Naive thymus-derived CD8-positive, alpha-beta T cell (primary cell): ENCODE results near the gene DNAJC5. TPM values are rescaled to one million over a fixed set of nuclear protein-coding genes. Genes with fewer than 3 reads are reported as not detected.
"Not testable (repeated sequence)": the region's sequence is repeated elsewhere in the genome, so short reads cannot be mapped to it uniquely, and the experiment has no call there.

ENCODE experiments used
- ATAC-seq, 2 donors: fragments of 150-1000 bp; cut with Tn5 transposase in 1 of 2; sonication (Bioruptor Pico), chemical (Tn5 transposase) in 1 of 2; 1 replicate in 1 of 2; 2 replicates in 1 of 2; pipeline ENCODE4 v1.10.0; 2021; ENCODE audit warnings: mild to moderate bottlenecking in 2 of 2, moderate library complexity in 2 of 2
- POLR2A ChIA-PET: fragments of 350-600 bp; sonication (Branson Sonifier 250); formaldehyde crosslinking; loops from one replicate; lab custom pipeline; 2021; ENCODE audit warnings: antibody characterized with exemption; lab: Charles Lee
- DNase-seq, 10 donors: peaks; one replicate each; pipeline versions ENCODE4 v3.0.0 to v3.0.0-alpha.2; 2020 to 2022
- H3K27ac Mint-ChIP-seq, 10 donors: one replicate each; pipeline ENCODE4 v1.8.0; 2020 to 2022; ENCODE audit warnings: mild to moderate bottlenecking in 10 of 10, mixed read lengths in 10 of 10, moderate library complexity in 4 of 10, inconsistent platforms in 1 of 10
- H3K27me3 Mint-ChIP-seq, 5 donors: one replicate each; pipeline ENCODE4 v1.8.0; 2021 to 2022; ENCODE audit warnings: mixed read lengths in 5 of 5
- H3K36me3 Mint-ChIP-seq, 3 donors: one replicate each; pipeline ENCODE4 v1.8.0; 2020 to 2022; ENCODE audit warnings: mixed read lengths in 3 of 3, mild to moderate bottlenecking in 2 of 3, inconsistent platforms in 1 of 3
- H3K4me1 Mint-ChIP-seq, 4 donors: one replicate each; pipeline ENCODE4 v1.8.0; 2021 to 2022; ENCODE audit warnings: mixed read lengths in 4 of 4
- H3K4me3 Mint-ChIP-seq, 10 donors: one replicate each; pipeline ENCODE4 v1.8.0; 2020 to 2022; ENCODE audit warnings: mild to moderate bottlenecking in 10 of 10, mixed read lengths in 10 of 10, moderate library complexity in 6 of 10, inconsistent platforms in 1 of 10
- H3K9me3 Mint-ChIP-seq, 9 donors: one replicate each; pipeline ENCODE4 v1.8.0; 2020 to 2022; ENCODE audit warnings: mixed read lengths in 9 of 9, mild to moderate bottlenecking in 3 of 9, inconsistent platforms in 1 of 9, moderate library complexity in 1 of 9
- polyA plus RNA-seq, 3 donors: library from polyadenylated mRNA; unstranded; fragments of 300-500 nt; fragmentation: Illumina TruSeq; gene quantifications; one replicate each; pipeline ENCODE4 v1.2.3, GENCODE V29; 2021
- total RNA-seq, 8 experiments: library from RNA in 2 of 8; stranded (reverse) in 2 of 8; gene quantifications; one replicate each; pipeline ENCODE4 v1.2.3 and lab custom pipeline; 2021 to 2026

Gene DNAJC5
- total and polyA plus RNA-seq, 5 experiments from 2014 or later = 4.7 to 52.9 (median 7.1) TPM

DNA sequence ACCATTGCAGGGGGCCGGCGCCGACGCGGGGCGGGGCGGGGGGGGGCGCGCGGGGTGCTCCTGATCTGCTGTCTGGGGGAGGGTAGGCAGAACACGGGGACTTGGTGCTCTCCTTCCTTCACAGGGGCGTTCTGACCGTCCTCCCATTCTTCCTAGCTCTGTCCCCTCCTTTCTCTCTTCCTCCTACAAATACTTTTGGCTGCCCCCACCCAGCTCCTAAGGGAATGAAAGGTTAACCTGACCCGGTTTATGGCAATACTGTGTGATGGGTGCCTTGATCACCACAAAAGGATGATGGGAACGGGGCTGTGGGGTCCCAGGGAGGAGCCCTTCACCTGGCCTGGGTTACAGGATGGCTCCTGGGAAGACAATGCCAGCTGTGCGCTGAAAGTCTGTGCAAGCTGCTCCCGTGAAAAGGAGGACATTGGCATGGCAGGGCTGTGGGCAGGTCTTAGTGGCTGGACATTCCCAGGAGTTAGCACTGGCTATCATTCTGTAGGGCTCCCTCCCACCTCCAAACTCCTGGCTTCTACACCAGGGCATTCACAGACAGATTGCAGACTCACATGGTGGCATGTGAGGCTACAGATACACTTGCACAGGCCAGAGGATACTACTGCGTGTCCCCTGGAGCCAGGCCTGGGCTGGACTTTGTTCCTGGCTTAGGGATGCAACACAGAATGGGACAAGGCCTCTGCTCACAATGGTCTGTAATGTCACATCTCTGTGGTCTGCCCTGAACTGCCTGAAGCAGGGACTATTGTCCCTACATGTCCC, 31.7 kb upstream of the DNAJC5 start:
- peak overlapping the region; percentile 87 to 99 (median 96) for H3K4me3 Mint-ChIP-seq
- POLR2A ChIA-PET = interaction anchor here (0.8 to 3.0 kb wide), 13 partner anchors 8 to 342 kb away, joined by 3 to 23 read pairs (median 8); partner anchors contain the start of genes ARFRP1, DNAJC5, GMEB2 and LIME1
- no peak for ATAC-seq
- no peak for DNase-seq
- H3K36me3 Mint-ChIP-seq = peaks cover 0 to 9% (median 8%) of the 10 kb centered on the region in 3 donors
- H3K27me3 Mint-ChIP-seq = no peaks in the 10 kb centered on the region
- peak overlapping the region; percentile 93 to 99 (median 95) for H3K27ac Mint-ChIP-seq
- H3K9me3 Mint-ChIP-seq = no peaks in the 10 kb centered on the region
- H3K4me1 Mint-ChIP-seq = peaks cover 18 to 53% (median 49%) of the 10 kb centered on the region in 4 donors

DNA sequence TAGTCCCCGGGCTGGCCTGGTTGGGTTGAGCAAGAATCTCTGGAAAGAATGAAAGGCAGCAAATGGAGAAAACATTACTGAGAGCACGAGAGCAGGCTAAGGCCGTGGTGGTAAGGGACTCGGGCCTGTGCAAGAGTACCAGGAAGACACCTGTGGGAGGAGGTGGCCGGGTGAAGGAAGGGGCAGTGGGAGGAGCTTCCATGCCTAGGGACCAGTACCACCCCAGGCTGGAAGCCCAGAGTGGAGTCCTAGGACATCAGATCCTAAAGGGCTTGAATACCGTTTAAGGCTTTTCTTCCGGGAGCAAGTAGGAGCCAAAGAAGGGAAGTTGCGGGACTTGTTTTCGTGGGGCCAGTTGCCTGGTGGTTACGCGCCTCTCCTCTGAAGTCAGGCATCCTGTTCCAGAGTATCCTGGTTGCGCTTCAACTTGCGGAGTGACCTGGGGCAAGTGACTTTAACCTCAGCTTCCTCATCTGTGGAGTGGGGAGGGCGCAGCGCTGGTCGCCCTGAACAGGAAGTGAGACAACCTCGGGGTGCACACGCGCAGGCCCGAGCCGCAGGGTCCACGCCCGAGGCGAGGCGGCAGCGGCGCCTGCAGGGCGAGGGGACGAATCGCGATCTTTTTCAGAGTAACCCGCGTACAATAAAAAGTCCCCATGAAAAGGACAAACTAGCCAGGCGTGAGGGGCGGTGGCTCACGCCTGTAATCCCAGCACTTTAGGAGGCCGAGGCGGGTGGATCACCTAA, 31.0 kb upstream of the DNAJC5 start:
- H3K36me3 Mint-ChIP-seq = peaks cover 0 to 16% (median 8%) of the 10 kb centered on the region in 3 donors
- no peaks in the 10 kb centered on the region for H3K27me3 Mint-ChIP-seq
- H3K4me3 Mint-ChIP-seq = peak overlapping the region; percentile 87 to 99 (median 96)
- POLR2A ChIA-PET = interaction anchor here (0.9 to 3.0 kb wide), 21 partner anchors 8 to 343 kb away, joined by 3 to 23 read pairs (median 6); partner anchors contain the start of genes ARFRP1, DNAJC5, GMEB2 and LIME1
- peak; percentile 65 to 89 (median 74) for DNase-seq
- H3K27ac Mint-ChIP-seq = peak overlapping the region; percentile 93 to 99 (median 95)
- no peaks in the 10 kb centered on the region for H3K9me3 Mint-ChIP-seq
- ATAC-seq = peak; percentile 68 to 71
- peaks cover 15 to 47% (median 43%) of the 10 kb centered on the region in 4 donors for H3K4me1 Mint-ChIP-seq

DNA sequence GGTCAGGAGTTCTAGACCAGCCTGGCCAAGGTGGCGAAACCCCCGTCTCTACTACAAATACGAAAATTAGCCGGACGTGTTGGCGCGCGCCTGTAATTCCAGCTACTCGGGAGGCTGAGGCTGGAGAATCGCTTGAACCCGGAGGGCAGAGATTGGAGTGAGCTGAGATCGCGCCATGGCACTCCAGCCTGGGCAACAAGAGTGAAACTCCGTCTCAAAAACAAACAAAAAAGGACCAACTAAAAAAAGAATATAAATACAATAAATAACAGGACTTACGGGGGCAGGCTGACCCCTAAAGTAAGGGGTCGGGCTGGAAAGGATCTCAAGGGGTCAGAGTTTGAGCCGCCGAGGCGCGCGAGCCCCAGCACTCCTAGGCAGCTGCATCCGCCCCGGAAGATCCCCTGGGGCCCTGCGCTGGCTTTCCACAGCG, 30.4 kb upstream of the DNAJC5 start:
- Mint-ChIP-seq H3K36me3 (peaks cover 0 to 22% (median 8%) of the 10 kb centered on the region in 3 donors), H3K9me3 (no peaks in the 10 kb centered on the region), H3K27ac (peak overlapping the region; percentile 93 to 99 (median 95)), H3K27me3 (no peaks in the 10 kb centered on the region), H3K4me1 (peaks cover 18 to 42% (median 39%) of the 10 kb centered on the region in 4 donors), H3K4me3 (peak overlapping the region; percentile 87 to 99 (median 96))
- POLR2A ChIA-PET = interaction anchor here (0.6 to 3.0 kb wide), 27 partner anchors 9 to 344 kb away, joined by 3 to 23 read pairs (median 5); partner anchors contain the start of genes ARFRP1, DNAJC5, GMEB2 and LIME1
- peak; percentile 4 to 15 for ATAC-seq
- DNase-seq = peak in 1 of 10 donors; percentile 17

DNA sequence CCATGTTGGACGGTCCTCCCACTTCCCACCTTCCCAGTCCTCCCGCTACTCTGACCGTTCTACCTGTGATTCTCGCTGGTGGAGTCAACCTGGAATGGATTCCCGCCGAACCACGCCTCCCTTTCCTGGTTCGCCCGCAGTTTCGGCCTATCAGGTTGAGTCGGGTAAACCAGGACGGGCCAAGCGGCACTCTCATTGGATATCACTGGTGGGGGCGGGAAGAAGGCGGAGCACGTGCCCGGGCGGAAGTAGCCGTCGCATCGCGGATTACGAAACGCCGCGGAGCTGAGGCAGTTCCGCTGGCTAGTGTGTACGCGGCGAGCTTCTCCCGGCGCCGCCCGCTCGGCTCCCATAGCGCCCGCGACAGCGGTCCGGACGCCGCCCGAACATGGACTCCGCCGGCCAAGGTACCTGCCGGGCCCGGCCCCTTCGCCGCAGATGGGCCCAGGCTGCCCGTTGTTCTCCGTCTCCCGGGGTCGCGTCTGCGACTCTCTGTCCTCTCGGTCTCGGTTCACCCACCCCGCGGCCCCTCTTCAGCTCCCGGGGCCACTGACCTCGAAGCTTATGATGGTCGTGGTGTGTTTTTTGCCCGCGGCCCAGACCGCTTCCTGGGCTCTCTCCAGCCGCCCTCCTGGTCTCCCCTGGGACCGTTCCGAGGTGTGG, 29.8 kb upstream of the DNAJC5 start, which contains the start of gene TPD52L2:
TPD52L2 (plus strand) TSS at position 293 of the 663 bp plus-strand sequence; CDS start at position 389, 96 bp downstream.
- H3K9me3 Mint-ChIP-seq = no peaks in the 10 kb centered on the region
- H3K36me3 Mint-ChIP-seq = peaks cover 0 to 26% (median 10%) of the 10 kb centered on the region in 3 donors
- H3K4me3 Mint-ChIP-seq = peak within 1 kb of the TSS; percentile 87 to 99 (median 96)
- ATAC-seq (peak; percentile 88 to 90), DNase-seq (peak; percentile 90 to 98 (median 96))
- H3K27me3 Mint-ChIP-seq = no peaks in the 10 kb centered on the region
- peaks cover 18 to 40% (median 37%) of the 10 kb centered on the region in 4 donors for H3K4me1 Mint-ChIP-seq
- POLR2A ChIA-PET = interaction anchor here (0.6 to 3.0 kb wide), 23 partner anchors 9 to 344 kb away, joined by 3 to 23 read pairs (median 5); partner anchors contain the start of genes ARFRP1, GMEB2, LIME1 and PPDPF
- peak within 1 kb of the TSS; percentile 93 to 99 (median 95) for H3K27ac Mint-ChIP-seq

DNA sequence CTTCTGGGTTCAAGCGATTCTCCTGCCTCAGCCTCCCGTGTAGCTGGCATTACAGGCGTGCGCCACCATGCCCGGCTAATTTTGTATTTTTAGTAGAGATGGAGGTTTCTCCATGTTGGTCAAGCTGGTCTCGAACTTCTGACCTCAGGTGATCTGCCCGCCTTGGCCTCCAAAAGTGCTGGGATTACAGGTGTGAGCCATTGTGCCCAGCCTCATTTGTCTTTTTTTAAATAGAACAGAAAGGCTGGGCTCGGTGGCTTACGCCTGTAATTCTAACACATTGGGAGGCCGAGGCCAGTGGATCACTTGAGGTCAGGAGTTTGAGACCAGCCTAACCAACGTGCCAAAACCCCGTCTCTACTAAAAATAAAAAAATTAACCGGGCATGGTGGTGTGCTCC, 27.9 kb upstream of the DNAJC5 start:
- Mint-ChIP-seq H3K4me3 (peak overlapping the region; percentile 6 to 99 (median 45)), H3K36me3 (peaks cover 0 to 41% (median 8%) of the 10 kb centered on the region in 3 donors), H3K4me1 (peaks cover 18 to 37% (median 36%) of the 10 kb centered on the region in 4 donors), H3K27ac (peak overlapping the region in 3 of 10 donors; percentile 6 to 39 (median 6))
- not testable (repeated sequence) for H3K9me3 Mint-ChIP-seq, ATAC-seq, H3K27me3 Mint-ChIP-seq, DNase-seq
- POLR2A ChIA-PET = interaction anchor here (0.6 to 0.7 kb wide), 3 partner anchors 8 to 107 kb away, joined by 3 to 4 read pairs (median 3); no protein-coding TSS in a partner anchor

DNA sequence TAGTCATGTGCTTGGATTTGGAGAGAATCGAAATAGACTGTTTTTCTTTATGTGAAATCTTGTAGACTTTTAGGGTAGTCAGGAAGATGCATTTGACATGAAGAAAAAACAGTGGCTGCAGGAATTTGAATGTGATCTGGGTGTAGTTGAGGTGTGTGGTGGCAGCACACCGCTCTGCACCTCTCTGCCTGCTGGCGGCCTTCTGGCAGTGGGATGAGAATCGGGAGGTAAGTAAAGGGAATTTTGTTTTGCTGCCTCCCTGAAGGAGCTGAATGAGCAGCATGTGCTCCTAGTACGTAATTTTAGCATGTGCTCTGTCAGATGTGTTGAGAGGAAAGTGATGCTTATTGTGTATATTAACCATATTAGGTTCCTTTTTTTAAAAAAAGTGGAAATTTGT, 26.7 kb upstream of the DNAJC5 start:
- Mint-ChIP-seq H3K4me1 (peaks cover 14 to 34% (median 33%) of the 10 kb centered on the region in 4 donors), H3K4me3 (peak overlapping the region in 2 of 10 donors; percentile 32 to 43), H3K27me3 (no peaks in the 10 kb centered on the region), H3K36me3 (peaks cover 0 to 51% (median 7%) of the 10 kb centered on the region in 3 donors), H3K27ac (peak overlapping the region in 2 of 10 donors; percentile 10 to 43), H3K9me3 (no peaks in the 10 kb centered on the region)
- ATAC-seq (no peak), DNase-seq (no peak)
- POLR2A ChIA-PET = no interaction called here

DNA sequence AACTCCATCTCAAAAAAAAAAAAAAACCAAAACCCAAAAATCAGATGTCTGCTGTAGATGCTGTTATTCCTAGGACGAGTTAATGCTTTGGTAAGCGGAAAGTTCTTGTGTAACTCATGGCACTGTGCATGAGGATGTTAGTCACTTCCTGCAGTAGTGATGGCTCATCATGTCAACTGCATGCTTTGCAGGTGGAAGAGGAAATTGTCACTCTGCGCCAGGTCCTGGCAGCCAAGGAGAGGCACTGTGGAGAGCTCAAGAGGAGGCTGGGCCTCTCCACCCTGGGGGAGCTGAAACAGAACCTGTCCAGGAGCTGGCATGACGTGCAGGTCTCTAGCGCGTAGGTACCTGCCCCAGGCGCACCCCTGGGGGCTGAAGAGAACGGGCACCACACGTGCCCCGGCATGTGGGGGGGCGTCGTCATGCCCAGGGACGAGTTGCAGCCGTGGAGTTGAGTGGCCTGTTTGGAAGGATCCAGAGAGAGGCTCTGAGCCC, 21.4 kb upstream of the DNAJC5 start:
- Mint-ChIP-seq H3K9me3 (no peaks in the 10 kb centered on the region), H3K4me1 (peaks cover 5 to 12% (median 8%) of the 10 kb centered on the region in 4 donors), H3K4me3 (peak overlapping the region in 1 of 10 donors; percentile 22), H3K27me3 (no peaks in the 10 kb centered on the region), H3K36me3 (peaks cover 0 to 86% (median 26%) of the 10 kb centered on the region in 3 donors), H3K27ac (peak overlapping the region in 2 of 10 donors; percentile 64 to 80)
- POLR2A ChIA-PET = interaction anchor here (0.7 to 1.8 kb wide), 6 partner anchors 8 to 238 kb away, joined by 3 to 6 read pairs (median 4); partner anchors contain the start of gene TPD52L2
- DNase-seq (no peak), ATAC-seq (no peak)

DNA sequence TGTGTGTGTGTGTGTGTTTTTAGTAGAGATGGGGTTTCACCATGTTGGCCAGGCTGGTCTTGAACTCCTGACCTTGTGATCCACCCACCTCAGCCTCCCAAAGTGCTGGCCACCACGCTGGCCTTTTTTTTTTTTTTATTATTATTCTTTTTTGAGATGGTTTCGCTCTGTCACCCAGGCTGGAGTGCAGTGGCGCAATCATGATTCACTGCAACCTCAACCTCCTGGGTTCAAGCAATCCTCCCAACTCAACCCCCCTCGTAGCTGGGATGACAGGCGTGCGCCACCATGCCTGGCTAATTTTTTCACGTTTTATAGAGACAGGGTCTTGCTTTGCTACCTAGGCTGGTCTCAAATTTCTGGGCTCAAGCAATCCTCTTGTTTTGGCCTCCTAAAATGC, 20.7 kb upstream of the DNAJC5 start:
- H3K27me3 Mint-ChIP-seq, H3K9me3 Mint-ChIP-seq, H3K4me3 Mint-ChIP-seq, DNase-seq, H3K4me1 Mint-ChIP-seq, ATAC-seq: not testable (repeated sequence)
- POLR2A ChIA-PET = interaction anchor here (1.1 to 1.8 kb wide), 3 partner anchors 9 to 232 kb away, joined by 3 to 6 read pairs (median 3); partner anchors contain the start of gene TPD52L2
- H3K27ac Mint-ChIP-seq = peak overlapping the region in 1 of 10 donors; percentile 5
- H3K36me3 Mint-ChIP-seq = peaks cover 0 to 80% (median 26%) of the 10 kb centered on the region in 3 donors

DNA sequence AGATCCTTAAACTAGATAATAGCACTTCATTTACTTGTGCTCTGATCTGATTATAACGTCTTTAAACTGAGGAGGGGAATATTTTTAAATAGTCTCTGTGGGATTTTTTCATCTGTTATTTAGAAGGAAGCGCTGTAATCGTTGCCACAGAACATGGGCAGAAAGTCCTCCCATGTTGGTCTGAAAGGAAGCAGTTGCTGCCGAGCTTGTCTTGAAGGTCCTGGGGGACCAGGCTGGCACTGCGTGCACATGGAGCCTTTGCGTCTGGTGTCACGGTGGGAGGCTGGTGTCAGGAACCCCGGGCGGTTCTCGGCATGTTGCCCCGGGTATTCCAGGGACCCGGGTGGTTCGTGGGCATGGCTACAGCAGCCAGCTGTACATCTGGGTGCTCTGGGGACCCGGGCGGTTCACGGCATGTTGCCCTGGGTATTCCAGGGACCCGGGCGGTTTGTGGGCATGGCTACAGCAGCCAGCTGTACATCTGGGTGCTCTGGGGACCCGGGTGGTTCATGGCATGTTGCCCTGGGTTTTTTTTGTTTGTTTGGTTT, 18.4 kb upstream of the DNAJC5 start:
- no peak overlapping the region for H3K27ac Mint-ChIP-seq
- no peaks in the 10 kb centered on the region for H3K27me3 Mint-ChIP-seq
- no peak overlapping the region for H3K4me3 Mint-ChIP-seq
- H3K36me3 Mint-ChIP-seq = peaks cover 0 to 62% (median 23%) of the 10 kb centered on the region in 3 donors
- POLR2A ChIA-PET = interaction anchor here (1.2 kb wide), 1 partner anchor 11 kb away, joined by 3 read pairs; the partner anchor contains the start of gene TPD52L2
- H3K4me1 Mint-ChIP-seq = peaks cover 5 to 6% (median 6%) of the 10 kb centered on the region in 4 donors
- no peaks in the 10 kb centered on the region for H3K9me3 Mint-ChIP-seq
- ATAC-seq = no peak
- no peak for DNase-seq

DNA sequence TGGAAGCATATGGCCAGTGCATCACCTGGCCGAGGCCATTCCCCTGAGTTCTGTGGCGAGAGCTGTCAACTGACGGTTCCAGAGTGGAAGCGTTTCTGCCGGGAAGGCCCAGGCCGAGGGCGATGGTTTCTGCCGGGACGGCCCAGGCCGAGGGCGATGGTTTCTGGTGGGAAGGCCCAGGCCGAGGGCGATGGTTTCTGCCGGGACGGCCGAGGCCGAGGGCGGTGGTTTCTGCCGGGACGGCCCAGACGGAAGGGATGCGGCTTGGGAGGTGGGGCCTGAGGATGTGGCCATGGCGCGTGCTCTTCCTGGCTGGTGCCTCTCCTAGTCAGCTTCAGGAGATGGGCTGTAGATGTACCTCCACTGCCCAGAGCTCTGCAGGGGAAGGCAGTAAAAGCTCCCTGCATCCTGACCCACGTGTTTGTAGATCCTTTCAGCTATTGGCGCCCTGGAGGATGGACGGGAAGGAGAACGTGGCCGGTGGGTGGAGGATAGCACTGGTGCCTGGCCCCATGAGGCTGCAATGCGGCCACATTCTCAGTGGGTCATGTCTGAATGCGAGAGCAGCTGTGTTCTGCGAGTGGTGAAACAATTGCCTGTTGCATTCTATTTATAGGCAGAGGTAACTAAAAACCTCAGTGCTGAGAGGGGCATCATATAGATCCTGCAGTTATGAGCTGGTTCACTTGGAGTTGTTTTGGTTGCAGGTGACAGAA, 17.0 kb upstream of the DNAJC5 start:
- Mint-ChIP-seq H3K27me3 (no peaks in the 10 kb centered on the region), H3K27ac (no peak overlapping the region), H3K9me3 (no peaks in the 10 kb centered on the region), H3K4me1 (peaks cover 4 to 7% (median 7%) of the 10 kb centered on the region in 4 donors), H3K4me3 (no peak overlapping the region), H3K36me3 (peaks cover 0 to 54% (median 21%) of the 10 kb centered on the region in 3 donors)
- ATAC-seq (no peak), DNase-seq (no peak)
- POLR2A ChIA-PET = interaction anchor here (0.5 kb wide), 1 partner anchor 14 kb away, joined by 4 read pairs; no protein-coding TSS in a partner anchor
